GM21529 (cell line): ENCODE data around the gene AIRE.
"Not testable (repeated sequence)": the region's sequence is repeated elsewhere in the genome, so short reads cannot be mapped to it uniquely, and the experiment has no call there.

Experiments used
- ATAC-seq: cut with Tn5 transposase; IDR thresholded peaks from one replicate; pipeline ENCODE4 v1.9.1; 2021; ENCODE audit not compliant: unreplicated experiment

The AIRE gene

GRCh38 chr21:44285138-44285992 is at the start of gene AIRE:
Gene AIRE (plus strand): TSS chr21:44285876. CDS start chr21:44286007, 131 bp downstream.
- ATAC-seq, result no peak

GRCh38 chr21:44240353-44240752 is 45.3 kb upstream of the AIRE start:
- peak; percentile 10 for ATAC-seq

DNA sequence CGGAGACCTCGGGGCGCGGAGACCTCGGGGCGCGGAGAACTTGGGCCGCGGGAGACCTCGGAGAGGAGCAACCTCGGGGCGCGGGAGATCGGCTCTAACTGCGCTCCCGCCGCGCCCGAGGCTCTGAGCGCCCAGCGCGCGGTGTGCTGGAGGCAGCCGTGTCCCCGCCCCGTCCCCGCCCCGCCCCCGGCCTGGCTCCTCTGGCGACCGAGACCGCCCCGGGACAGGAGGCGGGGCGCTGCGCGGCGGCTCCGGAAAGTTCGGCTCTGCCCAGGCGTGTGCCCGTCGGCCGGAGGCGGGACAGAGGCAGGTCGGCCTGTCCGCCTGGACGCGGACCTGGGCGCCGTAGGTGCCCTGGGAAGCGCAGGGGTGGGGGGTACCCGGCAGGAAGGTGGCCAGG is 44.8 kb upstream of the AIRE start, which contains the start of gene ICOSLG:
TSS of gene ICOSLG (minus strand) at position 102 of the 400 bp plus-strand sequence. CDS start 126 bp downstream, outside the sequence.
- peak; percentile 34 for ATAC-seq

- ATAC-seq, result peak; percentile 35
Measured at GRCh38 chr21:44241281-44241680, 44.4 kb upstream of the AIRE start.

GRCh38 chr21:44243980-44244379 is 41.7 kb upstream of the AIRE start:
- ATAC-seq, result peak; percentile 54

- ATAC-seq, result not testable (repeated sequence)
Measured at GRCh38 chr21:44247904-44248303, 37.8 kb upstream of the AIRE start.

GRCh38 chr21:44249204-44250037 is 36.3 kb upstream of the AIRE start:
- ATAC-seq, result not testable (repeated sequence)

- no peak for ATAC-seq
Measured at GRCh38 chr21:44253832-44254710, 31.6 kb upstream of the AIRE start.

DNA sequence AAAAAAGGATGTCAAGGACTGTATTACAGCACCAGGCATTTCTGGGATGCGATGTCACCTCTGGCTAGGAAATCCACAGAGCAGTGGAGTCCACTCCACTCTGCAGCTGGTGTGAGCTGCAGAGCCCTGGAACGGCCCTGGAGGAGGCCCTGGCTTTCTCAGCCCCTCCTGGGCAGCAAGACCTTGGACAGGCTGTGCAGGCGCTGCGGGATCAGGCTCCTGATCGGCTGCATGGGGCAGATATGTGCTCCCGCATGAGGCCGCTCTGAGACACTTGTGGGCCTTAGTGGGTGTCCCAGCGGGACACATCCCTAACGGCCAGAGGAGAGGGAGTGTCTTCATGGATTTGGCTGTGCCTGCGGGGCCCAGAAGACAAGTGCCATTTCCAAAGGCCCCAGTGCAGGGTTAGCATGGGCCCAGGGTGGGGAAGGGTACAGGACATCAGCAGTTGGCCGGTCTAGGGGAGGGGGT is 30.1 kb upstream of the AIRE start:
- ATAC-seq, result no peak

DNA sequence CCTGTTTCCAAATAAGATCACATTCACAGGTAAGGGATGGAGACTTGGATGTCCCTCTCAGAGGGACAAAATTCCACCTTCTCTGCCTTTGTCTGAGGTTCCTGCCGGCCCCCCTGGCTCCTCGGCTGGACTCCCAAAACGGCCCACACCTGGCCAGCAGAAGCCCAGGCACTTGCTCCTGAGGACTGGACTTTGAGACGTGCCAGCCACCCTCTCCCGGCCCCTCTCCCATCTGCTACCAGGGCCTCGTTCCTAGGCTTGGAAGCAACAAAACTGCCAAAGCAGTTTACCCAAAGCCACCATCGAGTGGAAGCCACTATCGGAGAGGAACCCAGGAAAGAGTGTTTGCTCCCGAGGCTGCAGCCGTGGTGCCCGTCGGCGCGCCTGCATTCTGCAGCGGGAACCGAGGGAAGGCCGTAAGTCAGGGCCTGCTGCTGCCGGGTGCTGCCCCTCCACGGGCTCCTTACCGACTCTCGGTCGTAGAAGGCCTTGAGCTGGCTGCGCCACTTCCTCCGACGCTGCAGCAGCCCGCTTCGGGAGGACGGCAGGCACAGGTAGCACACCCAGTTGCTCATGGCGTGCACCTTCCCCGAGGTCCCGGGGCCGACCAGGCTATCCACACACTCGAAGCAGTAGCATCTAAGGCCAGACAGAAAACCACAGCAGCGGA is 27.5 kb upstream of the AIRE start:
- no peak for ATAC-seq

DNA sequence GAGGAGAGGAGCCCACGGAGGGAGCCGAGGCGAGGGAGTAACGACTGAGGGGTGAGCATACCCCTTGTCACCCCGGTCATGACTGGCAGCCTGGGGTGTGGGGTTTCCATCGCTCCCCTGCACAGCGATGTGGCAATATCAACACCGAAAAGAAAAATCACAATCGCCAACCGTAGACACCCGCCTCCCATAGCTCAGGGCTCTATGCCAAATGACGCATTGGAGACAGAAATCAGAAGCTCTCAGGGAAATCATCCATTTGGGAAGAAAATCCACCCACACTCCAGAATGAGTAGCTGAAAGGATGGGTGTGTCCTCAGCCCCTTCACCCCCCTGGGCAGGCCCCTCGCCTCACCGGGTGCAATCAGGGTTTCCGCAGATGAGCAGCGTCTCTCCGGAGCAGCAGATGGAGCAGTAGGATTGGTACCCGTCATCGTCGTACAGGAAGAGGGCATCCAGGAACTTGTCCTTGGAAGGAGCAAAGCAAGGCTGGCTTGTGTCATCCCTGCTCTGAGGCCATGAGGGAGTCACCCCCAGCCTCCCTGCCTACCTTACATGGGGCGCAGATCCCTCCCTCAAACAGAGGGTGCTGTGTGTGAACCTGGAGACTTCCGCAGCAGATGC is 26.5 kb upstream of the AIRE start:
- ATAC-seq, result no peak

DNA sequence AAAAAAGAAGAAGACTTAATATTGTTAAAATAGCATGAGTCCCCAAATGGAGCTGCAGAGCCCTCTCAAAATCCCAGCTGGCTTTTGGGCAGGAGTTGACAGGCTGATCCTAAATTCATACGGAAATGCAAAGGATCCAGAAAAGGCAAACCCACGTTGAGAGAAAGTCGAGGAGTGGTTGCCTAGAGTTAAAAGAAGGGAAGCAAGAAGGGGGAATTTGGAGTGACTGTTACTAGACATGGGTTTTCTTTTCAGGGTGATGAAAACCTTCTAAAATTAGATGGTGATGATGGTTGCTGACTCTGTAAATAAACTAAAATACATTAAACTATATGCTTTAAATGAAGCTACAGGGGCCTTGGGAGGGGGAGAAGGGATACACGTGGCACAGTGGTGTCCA is 25.6 kb upstream of the AIRE start:
- ATAC-seq, result no peak

DNA sequence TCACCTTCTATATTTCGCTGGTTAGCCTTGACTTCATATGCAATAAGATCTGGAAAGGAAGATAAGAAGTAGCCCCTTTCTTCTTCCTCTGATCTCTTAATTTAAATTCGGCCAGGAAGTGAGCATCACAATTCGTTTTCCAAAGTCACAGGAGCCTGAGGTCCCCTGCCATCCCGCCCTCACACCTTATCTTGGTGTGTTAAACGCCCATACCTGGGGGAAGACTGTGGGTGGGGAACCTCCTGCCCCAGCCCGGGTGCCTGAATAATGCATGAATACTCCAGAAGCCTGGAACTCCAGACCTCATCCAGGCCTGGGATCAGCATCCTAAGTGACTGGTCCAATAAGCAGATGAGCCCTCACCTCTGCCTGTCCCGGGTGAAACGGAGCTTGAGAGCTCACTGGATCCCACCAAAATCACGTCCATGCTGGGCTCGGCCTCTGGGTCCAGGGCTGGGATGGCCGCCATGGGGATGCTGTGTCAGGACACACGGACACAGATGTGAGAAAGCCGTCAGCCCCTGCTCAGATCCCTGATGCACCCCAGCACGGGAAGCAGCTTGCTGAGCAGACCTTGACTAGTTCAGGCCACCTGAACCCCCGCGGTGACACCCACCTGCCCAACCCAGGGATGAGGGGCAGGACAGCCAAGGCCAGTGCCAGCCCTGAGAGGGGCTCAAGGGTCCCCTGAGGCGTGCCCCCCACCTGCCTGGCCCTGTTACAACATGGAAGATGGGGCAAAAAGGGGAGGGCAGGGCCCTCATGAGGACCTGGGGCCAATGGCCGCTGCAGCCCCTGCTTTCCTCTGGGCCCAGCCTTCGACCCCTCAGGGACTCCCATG is 24.7 kb upstream of the AIRE start:
- ATAC-seq, result no peak

GRCh38 chr21:44261675-44262295 is 23.9 kb upstream of the AIRE start, which contains the start of gene DNMT3L:
Gene DNMT3L (minus strand): TSS chr21:44261897. CDS start chr21:44261259, 638 bp downstream.
- ATAC-seq, result no peak

DNA sequence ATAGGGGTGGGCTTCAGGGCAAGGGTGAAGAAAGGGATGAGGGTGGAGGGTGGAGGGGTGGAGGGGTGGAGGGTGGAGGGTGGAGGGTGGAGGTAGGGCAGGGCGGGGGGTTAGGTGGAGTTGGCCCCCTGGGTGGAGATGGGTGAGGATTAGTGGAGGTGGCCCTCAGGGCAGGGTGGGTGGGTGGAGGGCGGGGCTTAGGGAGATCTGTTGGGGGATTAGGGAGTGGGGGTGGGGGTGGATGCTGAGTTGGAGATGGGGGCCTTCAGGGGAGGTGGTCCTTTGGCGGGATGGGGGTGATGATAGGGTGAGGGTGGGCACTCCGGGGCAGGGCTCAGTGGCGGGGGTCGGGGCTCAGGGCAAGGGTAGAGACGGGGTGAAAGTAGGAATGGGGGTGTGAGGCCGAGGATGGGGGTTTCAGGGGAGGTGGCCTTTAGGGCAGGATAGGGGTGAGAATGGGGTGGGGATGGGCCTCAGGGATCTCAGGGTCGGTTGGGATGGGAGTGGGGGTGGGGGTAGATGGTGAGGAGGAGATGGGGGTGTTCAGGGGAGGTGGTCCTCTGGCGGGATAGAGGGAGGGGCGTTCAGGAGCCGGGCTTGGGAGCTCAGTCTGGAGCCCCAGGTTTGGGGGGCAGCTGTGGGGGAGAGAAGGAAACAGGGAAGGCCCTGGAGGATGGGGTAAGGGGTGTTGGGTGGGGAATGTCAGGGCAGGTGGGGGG is 23.2 kb upstream of the AIRE start:
- no peak for ATAC-seq

- ATAC-seq, result no peak
Measured at GRCh38 chr21:44263221-44263760, 22.4 kb upstream of the AIRE start.

GRCh38 chr21:44263768-44264167 is 21.9 kb upstream of the AIRE start:
- no peak for ATAC-seq
